Left renal cortex interstitium (tissue), 4 donors: ENCODE results near the gene CIAO2B. TPM values are rescaled to one million over a fixed set of nuclear protein-coding genes. Genes with fewer than 3 reads are reported as not detected.
"Not testable (repeated sequence)": the region's sequence is repeated elsewhere in the genome, so short reads cannot be mapped to it uniquely, and the experiment has no call there.

ENCODE experiments used
- DNase-seq, 4 donors: peaks; one replicate each; pipeline ENCODE4 v3.0.0-alpha.2; 2013; ENCODE audit warnings: low read depth in 4 of 4, low spot score in 2 of 4, missing footprints in 1 of 4
- polyA plus RNA-seq, 4 donors: library from polyadenylated mRNA; unstranded; fragments of 120-200 nt; gene quantifications; one replicate each; pipeline ENCODE4 v1.2.1, GENCODE V29; 2013; ENCODE audit not compliant: insufficient read length in 4 of 4

Gene CIAO2B
- polyA plus RNA-seq = 100 to 1,000 TPM in 2 of 4 donors, 10 to 100 TPM in 2; 91.7 to 120 (median 98.8) TPM

DNA sequence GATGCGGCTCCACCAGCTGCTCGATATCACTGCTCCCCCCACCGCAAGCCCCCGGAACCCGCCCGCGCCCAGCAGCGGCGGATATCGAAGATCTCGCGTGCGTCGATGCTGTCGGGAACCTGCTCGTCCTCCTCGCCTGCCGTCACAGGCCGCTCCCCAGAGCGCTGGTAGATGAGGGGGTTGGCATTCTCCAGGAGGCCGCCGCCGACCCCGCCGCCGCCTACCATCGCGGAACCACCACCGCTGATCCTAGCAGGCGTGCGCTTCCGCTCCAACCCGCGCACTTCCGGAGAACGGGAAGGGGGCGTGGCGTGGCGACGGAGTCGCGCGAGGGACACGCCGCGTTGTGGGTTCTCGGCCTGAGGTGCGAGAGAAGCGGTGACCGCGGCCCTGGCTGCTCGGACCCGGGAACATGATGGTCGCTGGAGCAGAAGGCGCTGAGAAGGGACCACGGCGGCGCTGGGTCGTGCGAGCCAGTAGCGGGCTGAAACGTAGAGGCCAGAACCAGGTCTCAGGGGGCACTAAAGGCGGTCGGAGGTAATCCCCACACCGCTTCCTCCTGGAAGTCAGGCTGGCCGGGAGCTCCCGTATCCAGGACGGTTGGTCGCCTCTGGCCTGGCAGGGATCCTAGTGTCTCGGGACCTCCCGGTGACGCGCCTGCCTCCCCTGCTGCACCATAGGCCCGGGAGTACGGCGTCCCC, at the start of gene CIAO2B:
CIAO2B (minus strand) TSS at position 265 of the 701 bp plus-strand sequence; CDS start at position 227, 38 bp downstream.
- peak in 3 of 4 donors; percentile 77 to 83 (median 79) for DNase-seq

DNA sequence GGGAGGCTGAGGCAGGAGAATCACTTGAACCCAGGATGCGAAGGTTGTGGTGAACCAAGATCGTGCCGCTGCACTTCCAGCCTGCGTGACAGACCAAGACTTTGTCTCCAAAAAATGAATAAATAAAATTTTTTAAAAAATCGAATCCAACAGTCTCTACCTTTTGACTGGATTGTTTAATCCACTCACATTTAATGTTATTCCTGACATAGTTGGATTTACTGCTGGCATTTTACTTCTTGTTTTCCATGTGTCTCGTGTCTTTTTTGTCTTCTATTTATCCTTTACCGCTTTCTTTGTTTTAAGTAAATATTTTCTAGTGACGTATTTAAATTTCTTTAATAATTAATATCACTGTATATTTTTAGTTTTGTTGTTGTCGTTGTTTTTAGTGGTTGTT, 48.8 kb upstream of the CIAO2B start:
- no peak for DNase-seq

DNA sequence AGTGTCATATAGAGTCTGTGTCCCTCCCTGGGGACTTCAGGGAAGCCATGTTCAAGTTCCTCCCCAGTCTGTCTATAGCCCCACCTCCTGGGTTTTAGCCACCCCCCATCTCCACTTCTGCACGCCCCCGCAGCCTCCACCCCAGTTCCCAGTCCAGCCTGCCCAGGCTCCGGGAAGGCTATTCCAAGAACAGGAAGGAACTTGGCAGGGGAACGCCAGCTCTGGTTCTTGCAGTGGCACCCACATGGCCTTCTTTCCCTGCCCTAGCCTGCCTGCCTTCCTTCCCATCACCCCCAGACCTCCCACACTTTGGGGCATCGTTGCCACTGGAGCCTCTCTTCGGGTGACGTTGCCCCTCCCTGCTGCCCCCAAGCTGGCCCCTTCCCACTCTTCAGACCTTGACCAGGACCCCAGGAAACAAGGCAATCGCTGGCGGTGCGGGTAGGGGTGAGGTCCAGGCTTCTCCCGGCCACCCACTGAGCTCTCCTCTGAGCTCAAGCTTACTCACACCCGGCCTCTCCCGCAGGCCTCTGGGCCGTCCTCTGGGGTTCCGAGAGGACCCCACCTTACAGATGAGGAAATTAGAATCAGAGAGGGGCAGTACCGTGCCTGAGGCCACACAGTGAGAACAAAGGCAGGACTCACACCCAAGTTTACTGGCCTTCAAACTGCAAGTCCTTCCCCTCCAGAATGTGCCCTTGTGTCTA, 45.0 kb upstream of the CIAO2B start:
- DNase-seq = no peak

DNA sequence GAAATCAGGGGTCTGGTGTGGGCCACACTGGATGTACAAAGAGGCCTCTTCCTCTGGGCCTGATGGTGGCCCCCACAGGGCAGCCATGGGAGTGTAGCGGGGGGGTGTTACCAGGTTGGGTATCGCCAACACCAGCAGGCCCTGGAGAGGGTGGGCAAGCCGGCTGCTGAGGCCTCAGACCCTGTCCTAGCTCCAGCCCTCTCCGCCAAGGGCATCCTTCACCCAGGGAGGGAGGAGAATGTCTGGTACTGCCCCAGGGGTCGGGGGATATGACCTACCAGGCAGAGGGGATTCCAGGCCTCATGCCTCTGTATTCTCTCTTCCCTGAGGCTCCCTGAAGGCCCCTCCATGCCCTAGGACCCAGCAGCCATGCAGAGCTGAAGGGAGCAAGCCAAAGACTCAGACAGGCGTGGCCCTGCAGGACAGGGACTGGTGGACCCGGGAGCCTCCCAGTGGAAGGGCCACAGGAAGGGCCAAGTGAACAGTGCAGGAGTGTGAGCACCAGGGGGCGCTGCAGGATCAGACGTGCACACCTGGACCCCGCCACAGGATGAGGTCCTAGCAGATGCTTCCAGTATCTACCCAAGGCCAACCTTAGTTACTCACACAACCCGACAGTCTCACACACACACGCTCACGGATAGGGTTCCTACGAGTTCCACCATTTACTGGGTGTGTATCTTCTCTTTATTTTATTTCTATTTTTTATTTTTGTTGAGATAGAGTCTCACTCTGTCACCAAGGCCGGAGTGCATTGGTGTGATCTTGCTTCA, 43.3 kb upstream of the CIAO2B start:
- peak in 2 of 4 donors; percentile 53 to 59 for DNase-seq

DNA sequence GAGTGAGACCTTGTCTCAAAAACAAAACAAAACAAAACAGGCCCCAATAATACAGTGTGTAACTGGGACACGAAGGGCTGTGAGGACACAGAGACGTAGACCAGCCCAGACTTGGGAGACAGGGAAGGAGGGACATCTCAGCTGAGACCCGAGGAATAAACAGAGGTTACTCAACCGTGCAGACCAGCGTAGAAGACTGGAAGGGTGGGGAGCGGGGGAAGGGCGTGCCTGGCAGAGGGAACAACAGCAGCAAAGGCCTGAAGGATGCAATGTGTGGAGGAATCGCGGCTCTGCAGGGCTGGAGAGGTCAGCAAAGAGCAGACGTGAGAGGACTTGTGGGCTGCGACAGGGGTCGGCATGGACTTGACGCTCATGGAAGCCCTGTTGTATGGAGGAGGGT, 42.5 kb upstream of the CIAO2B start:
- no peak for DNase-seq

DNA sequence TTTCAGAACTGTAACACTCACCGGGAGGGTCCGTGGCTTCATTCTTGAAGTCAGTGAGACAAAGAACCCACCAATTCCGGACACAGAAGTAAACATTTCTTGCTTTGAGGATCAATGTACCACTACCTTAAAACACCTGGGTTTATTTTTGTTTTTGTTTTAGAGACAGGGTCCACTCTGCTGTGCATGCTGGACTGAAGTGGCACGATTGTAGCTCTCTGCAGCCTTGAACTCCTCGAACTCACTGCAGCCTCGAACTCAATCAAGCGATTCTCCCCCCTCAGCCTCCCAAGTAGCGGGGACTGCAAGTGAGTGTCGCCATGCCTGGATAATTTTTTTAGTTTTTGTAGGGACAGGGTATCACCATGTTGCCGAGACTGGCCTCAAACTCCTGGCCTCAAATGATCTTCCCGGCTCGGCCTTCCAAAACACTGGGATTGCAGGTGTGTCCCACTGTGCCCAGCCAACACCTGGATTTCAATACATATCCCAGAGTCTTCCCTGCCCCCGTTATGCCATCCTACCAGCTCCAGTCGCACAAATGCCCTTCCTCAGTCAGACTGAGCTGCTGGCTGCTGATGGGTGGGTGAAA, 41.2 kb upstream of the CIAO2B start:
- no peak for DNase-seq

DNA sequence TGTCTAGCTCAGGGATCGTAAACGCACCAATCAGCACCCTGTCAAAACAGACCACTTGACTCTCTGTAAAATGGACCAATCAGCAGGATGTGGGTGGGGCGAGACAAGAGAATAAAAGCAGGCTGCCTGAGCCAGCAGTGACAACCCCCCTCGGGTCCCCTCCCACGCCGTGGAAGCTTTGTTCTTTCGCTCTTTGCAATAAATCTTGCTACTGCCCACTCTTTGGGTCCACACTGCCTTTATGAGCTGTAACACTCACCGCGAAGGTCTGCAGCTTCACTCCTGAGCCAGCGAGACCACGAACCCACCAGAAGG, 40.7 kb upstream of the CIAO2B start:
- not testable (repeated sequence) for DNase-seq

DNA sequence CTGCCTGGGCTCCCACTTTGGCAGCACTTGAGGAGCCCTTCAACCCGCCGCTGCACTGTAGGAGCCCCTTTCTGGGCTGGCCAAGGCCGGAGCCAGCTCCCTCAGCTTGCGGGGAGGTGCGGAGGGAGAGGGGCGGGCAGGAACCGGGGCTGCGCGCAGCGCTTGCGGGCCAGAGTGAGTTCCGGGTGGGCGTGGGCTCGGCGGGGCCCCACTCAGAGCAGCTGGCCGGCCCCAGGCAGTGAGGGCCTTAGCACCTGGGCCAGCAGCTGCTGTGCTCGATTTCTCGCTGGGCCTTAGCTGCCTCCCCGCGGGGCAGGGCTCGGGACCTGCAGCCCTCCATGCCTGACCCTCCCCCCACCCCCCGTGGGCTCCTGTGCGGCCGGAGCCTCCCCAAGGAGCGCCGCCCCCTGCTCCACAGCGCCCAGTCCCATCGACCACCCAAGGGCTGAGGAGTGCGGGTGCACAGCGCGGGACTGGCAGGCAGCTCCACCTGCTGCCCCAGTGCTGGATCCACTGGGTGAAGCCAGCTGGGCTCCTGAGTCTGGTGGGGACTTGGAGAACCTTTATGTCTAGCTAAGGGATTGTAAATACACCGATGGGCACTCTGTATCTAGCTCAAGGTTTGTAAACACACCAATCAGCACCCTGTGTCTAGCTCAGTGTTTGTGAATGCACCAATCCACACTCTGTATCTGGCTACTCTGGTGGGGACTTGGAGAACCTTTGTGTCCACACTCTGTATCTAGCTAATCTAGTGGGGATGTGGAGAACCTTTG, 40.1 kb upstream of the CIAO2B start:
- not testable (repeated sequence) for DNase-seq

DNA sequence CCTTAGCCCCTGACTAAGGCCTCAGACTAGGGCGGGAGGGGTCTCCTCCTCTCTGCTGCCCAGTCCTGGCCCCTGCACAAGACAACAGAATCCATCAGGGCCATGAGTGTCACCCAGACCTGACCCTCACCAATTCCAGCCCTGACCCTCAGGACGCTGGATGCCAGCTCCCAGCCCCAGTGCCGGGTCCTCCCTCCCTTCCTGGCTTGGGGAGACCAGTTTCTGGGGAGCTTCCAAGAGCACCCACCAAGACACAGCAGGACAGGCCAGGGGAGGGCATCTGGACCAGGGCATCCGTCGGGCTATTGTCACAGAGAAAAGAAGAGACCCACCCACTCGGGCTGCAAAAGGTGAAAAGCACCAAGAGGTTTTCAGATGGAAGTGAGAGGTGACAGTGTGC, 39.5 kb upstream of the CIAO2B start:
- DNase-seq = no peak

DNA sequence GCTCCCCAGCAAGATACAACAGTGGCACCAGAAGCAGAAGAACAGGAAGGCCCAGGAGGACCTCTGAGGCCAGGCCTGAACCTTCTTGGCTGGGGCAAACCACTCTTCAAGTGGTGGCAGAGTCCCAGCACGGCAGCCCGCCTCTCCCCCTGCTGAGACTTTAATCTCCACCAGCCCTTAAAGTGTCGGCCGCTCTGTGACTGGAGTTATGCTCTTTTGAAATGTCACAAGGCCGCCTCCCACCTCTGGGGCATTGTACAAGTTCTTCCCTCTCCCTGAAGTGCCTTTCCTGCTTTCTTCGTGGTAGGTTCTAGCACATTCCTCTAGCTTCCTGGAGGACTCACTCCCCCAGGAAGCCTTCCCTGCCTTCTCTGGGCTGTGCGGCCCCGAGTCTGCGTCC, 38.8 kb upstream of the CIAO2B start:
- DNase-seq = no peak

DNA sequence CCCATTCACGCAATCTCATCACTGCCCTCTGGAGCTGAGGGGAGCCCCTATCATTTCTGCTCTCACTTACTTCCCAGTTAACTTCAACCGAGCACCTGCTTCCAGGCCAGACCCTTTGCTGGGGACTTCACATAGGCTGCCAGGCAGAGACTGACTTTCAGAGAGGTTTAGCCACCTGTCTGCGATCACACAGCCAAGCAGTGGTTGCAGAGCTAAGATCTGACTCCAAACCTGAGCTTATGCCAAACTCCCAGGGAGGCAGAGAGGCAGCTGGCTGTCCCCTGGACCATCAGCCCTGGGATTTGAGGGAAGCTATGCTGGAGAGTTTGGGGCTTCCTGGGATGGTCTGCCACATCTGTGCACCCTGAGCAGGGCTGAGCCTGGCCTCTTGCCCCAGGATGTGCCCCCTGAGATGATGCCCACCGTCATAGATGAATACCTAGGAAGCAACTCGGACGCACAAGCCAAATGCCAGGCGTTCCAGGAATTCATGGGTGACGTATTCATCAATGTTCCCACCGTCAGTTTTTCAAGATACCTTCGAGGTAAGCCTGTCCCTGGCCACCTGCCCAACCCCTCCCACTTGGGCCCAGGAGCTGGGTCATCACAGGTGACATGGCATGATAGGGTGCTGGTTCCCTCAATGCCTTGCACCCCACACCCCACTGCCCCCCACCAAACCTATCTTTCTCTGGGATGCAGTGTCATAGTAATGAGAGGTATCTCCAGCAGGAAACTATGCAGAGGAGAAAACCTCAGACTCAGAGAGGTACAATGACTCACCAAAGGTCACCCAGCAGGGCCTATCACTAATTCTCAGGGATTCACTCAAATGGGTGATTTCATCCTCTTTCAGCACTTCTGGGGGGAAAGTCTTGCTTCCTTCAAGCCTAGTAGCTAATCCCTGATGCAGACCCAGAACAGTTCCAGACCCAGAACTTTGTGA, 36.8 kb upstream of the CIAO2B start:
- no peak for DNase-seq

DNA sequence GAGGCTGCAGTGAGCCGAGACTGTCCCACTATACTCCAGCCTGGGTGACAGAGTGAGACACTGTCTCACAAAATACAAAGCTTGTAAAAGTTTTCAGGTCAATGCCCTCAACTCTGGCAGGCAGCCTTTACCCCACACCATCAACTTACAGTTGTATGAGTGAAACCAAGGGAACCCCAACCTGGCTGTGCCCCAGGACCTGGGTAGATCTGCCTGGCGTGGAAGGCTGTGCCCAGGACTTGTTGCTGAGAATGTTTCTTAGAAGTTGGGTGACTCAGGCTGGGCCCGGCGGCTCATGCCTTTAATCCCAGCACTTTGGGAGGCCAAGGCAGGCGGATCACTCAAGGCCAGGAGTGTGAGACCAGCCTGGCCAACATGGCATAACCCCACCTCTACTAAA, 34.6 kb upstream of the CIAO2B start:
- no peak for DNase-seq

DNA sequence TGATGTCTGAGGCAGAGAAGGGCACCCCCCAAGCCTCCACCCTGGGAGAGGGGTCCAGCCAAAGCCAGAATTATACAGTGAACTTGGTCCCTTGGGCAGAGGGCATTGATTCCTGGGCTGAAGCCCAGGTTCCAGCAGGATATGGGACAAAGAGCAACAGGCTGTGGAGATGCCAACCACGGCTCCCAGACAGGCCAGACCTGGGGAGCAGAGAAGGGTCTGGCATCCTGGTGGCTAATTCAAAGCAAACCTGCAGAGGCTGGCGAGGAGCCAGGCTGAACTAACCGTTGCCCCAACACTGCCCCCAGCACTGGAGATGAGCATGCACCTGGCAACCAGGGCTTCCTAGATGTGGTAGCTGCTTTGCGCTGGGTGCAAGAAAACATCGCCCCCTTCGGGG, 29.8 kb upstream of the CIAO2B start:
- DNase-seq = no peak

DNA sequence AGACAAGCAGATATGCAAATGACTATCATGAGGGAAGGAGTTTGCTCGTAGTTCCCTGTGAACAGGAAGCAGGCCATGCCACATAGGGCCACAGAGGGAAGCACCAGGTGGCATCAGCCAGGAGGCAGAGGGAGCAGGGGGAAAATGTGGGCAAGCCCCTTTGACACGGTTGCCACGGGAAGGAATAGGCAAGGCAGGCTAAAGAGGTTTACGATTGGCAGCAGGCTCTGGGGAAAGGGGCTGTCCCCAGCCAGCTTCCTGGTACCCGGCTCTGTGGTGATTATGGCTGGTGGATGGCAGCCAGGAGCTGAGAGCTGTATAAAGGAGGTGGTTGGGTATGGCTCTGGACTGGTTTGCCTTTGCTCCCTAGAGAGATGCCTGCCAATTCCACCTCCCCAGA, 27.7 kb upstream of the CIAO2B start:
- DNase-seq = no peak

DNA sequence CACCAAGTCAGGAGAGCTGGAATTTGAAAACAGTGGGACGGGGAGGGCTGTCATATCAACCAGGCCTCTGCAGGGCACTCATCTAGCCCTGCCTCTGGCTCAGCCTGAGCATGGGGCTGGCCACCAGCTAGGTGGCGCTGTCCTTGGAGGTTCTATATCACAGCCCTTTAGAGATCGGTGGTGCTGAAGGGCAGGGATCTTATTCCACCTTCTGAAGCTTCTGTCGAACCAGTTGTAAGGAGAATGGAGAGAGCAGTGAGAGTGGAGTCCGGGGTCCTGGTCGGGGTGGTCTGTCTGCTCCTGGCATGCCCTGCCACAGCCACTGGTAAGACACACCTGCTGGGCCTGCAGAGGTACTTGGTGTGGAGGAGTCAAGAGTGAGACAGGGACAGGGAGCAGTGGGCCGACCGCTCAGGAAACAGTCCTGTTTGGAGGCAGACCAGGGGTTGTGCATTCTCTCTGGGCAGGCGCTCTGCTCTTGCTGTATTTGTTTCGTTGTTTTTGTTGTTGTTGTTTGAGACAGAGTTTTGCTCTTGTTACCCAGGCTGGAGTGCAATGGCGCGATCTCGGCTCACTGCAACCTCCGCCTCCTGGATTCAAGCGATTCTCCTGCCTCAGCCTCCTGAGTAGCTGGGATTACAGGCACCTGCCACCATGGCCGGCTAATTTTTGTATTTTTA, 27.0 kb upstream of the CIAO2B start, which contains the start of gene CES3:
CES3 (plus strand) TSS at position 202 of the 680 bp plus-strand sequence; CDS start at position 244, 42 bp downstream.
- no peak for DNase-seq

DNA sequence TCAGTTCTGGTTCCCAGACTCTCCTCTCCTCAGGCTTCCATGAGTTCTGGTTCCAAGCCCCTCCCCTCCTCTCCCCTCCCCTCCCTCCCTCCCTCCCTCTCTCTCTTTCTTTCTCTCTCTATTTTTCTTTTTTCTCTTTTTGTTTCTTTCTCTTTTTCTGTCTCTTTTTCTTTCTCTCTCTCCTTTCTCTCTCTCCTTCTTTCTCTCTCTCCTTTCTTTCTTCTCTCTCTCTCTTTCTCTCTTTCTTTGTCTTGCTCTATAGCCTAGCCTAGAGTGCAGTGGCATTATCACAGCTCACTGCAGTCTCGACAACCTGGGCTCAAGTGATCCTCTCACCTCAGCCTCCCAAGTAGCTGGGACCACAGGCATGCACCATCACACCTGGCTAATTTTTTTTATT, 26.1 kb upstream of the CIAO2B start:
- no peak for DNase-seq

DNA sequence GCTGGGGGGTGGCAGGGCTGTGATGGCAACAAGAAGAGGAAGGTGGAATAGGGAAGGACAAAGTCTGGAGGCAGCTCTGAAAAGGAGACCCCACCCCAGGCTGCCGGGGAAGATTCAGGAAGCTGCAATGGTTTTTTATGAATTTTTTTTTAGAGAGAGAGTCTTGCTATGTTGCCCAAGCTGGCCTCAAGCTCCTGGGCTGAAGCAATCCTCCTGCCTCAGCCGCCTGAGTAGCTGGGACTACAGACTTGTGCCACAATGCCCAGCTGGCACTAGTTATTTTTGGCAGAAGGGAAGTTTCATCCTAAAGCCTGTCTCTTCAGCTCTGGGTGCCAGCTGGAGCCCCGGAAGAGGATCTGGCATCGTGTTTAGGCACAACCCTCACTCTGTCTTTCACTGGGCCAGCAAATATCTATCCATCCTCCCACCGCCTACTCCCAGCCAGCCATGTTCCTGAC, 25.5 kb upstream of the CIAO2B start:
- DNase-seq = no peak
